HPDE6-E6E7 (cell line): ENCODE data around the gene TOMM40L.

ENCODE experiments used
- DNase-seq: peaks from one replicate; pipeline ENCODE4 v3.0.0; 2011; ENCODE audit warnings: missing footprints; ENCODE audit errors: extremely low spot score

TOMM40L gene

GRCh38 chr1:161225534-161226319 is at the start of gene TOMM40L:
Gene TOMM40L, plus strand, starts transcription at chr1:161226060. Its CDS starts 430 bp downstream, at chr1:161226490.
- DNase-seq, result peak; percentile 95

- DNase-seq, result no peak
These were observed 49.3 kb upstream of the TOMM40L start for GRCh38 chr1:161176468-161177111.

- peak; percentile 94 for DNase-seq
These were observed 48.5 kb upstream of the TOMM40L start, which contains the start of gene B4GALT3 for GRCh38 chr1:161177112-161177935. Gene B4GALT3, minus strand, starts transcription at chr1:161177507. Its CDS starts 1,447 bp downstream, at chr1:161176060.

GRCh38 chr1:161177936-161178244 is 48.0 kb upstream of the TOMM40L start:
- no peak for DNase-seq

- DNase-seq, result no peak
These were observed 46.2 kb upstream of the TOMM40L start for GRCh38 chr1:161179698-161180097.

- no peak for DNase-seq
These were observed 45.2 kb upstream of the TOMM40L start for GRCh38 chr1:161180639-161181038.

GRCh38 chr1:161182214-161182613 is 43.6 kb upstream of the TOMM40L start:
- DNase-seq, result no peak

- no peak for DNase-seq
These were observed 40.6 kb upstream of the TOMM40L start for GRCh38 chr1:161185282-161185682.

GRCh38 chr1:161185732-161186311 is 40.0 kb upstream of the TOMM40L start:
- DNase-seq, result no peak

- DNase-seq, result no peak
These were observed 38.5 kb upstream of the TOMM40L start for GRCh38 chr1:161187311-161187710.

GRCh38 chr1:161188381-161188780 is 37.5 kb upstream of the TOMM40L start:
- no peak for DNase-seq

GRCh38 chr1:161189036-161189435 is 36.8 kb upstream of the TOMM40L start:
- DNase-seq, result no peak

GRCh38 chr1:161190962-161191521 is 34.8 kb upstream of the TOMM40L start:
- DNase-seq, result no peak

- DNase-seq, result no peak
These were observed 33.9 kb upstream of the TOMM40L start for GRCh38 chr1:161191971-161192370.

GRCh38 chr1:161192476-161193465 is 33.1 kb upstream of the TOMM40L start:
- DNase-seq, result peak; percentile 71

GRCh38 chr1:161193561-161194235 is 32.2 kb upstream of the TOMM40L start:
- DNase-seq, result no peak

- no peak for DNase-seq
These were observed 30.7 kb upstream of the TOMM40L start for GRCh38 chr1:161195171-161195570.

- DNase-seq, result no peak
These were observed 29.7 kb upstream of the TOMM40L start for GRCh38 chr1:161196111-161196510.

GRCh38 chr1:161196521-161197451 is 29.1 kb upstream of the TOMM40L start:
- DNase-seq, result no peak
